Kidney (tissue), 14 donors: ENCODE data around the gene HNF4A. TPM values are rescaled to one million over a fixed set of nuclear protein-coding genes. Genes with fewer than 3 reads are reported as not detected.

Source experiments
- DNase-seq, 5 donors: peaks; one replicate each; pipeline ENCODE4 v3.0.0-alpha.2; 2013 to 2020
- FAIRE-seq: peaks from 2 replicates; lab custom pipeline; 2012; peaks lifted over from hg19 to GRCh38; lab: Jason Lieb, UNC
- H3K27ac ChIP-seq, 2 donors: one replicate each; pipeline ENCODE4 v1.7.0; 2013; ENCODE audit warnings: low read depth in 2 of 2, low read length in 2 of 2, inconsistent platforms in 1 of 2
- H3K27me3 ChIP-seq: one replicate; pipeline ENCODE4 v1.7.1; 2013; ENCODE audit warnings: low read length, inconsistent platforms; ENCODE audit not compliant: control insufficient read depth, insufficient read depth
- H3K36me3 ChIP-seq, 3 donors: one replicate each; pipeline versions ENCODE4 v1.7.0 to v1.7.1; 2013; ENCODE audit warnings: low read length in 3 of 3, control low read depth in 1 of 3, inconsistent platforms in 1 of 3; ENCODE audit not compliant: insufficient read depth in 3 of 3, control insufficient read depth in 2 of 3
- H3K4me1 ChIP-seq, 3 donors: one replicate each; pipeline versions ENCODE4 v1.7.0 to v1.7.1; 2013; ENCODE audit warnings: low read length in 3 of 3, inconsistent platforms in 1 of 3, low read depth in 1 of 3; ENCODE audit not compliant: control insufficient read depth in 2 of 3, insufficient read depth in 2 of 3
- H3K4me3 ChIP-seq, 3 donors: one replicate each; pipeline versions ENCODE4 v1.7.0 to v1.8.1; 2013; ENCODE audit warnings: low read length in 3 of 3, control low read depth in 1 of 3, inconsistent platforms in 1 of 3
- H3K9ac ChIP-seq, 3 donors: one replicate each; pipeline versions ENCODE4 v1.7.0 to v1.7.1; 2013; ENCODE audit warnings: low read length in 3 of 3, control low read depth in 1 of 3, inconsistent platforms in 1 of 3
- H3K9me3 ChIP-seq, 3 donors: one replicate each; pipeline versions ENCODE4 v1.7.0 to v1.7.1; 2013; ENCODE audit warnings: low read length in 3 of 3, control low read depth in 1 of 3, inconsistent platforms in 1 of 3; ENCODE audit not compliant: control insufficient read depth in 2 of 3, insufficient read depth in 1 of 3
- intact Hi-C: fragments of 100-400 bp; cut with DNase I; formaldehyde crosslinking; loops from one replicate; pipeline ENCODE4 v1.11.1; 2022
- polyA plus RNA-seq: library from polyadenylated mRNA; stranded (reverse); fragments of 350-450 nt; fragmentation: Illumina TruSeq; extraction: RNeasy Lipid Tissue Mini Kit (QIAGEN cat#74804); gene quantifications from one replicate; pipeline ENCODE4 v1.2.3, GENCODE V29; 2014; ENCODE audit warnings: low read depth, low replicate concordance; ENCODE audit not compliant: insufficient read depth
- total RNA-seq: library from RNA; stranded (reverse); fragmentation: NEBNext Ultra II Directional; extraction: Animal tissue kit (Norgen Biotek cat#: 25700); gene quantifications from one replicate; pipeline ENCODE4 v1.2.1, GENCODE V29; 2021
- TF ChIP-seq, protein P1 (sequence below): IDR thresholded peaks from 3 replicates; pipeline ENCODE4 v1.5.1; 2012; ENCODE audit warnings: mild to moderate bottlenecking, moderate library complexity, borderline replicate concordance; ENCODE audit not compliant: insufficient read depth; ENCODE audit errors: extremely low read depth
- donor health status: control.
- donor health status: control.
- donor health status: control.
- donor health status: control.
- donor health status: control.
- donor health status: DM: yes; HTN: yes; CAD: no.
- donor health status: Normal renal cell carcinoma (clear cell type).

HNF4A gene
- total and polyA plus RNA-seq, 2 donors from 2014 or later = 26.0 to 42.1 TPM

DNA sequence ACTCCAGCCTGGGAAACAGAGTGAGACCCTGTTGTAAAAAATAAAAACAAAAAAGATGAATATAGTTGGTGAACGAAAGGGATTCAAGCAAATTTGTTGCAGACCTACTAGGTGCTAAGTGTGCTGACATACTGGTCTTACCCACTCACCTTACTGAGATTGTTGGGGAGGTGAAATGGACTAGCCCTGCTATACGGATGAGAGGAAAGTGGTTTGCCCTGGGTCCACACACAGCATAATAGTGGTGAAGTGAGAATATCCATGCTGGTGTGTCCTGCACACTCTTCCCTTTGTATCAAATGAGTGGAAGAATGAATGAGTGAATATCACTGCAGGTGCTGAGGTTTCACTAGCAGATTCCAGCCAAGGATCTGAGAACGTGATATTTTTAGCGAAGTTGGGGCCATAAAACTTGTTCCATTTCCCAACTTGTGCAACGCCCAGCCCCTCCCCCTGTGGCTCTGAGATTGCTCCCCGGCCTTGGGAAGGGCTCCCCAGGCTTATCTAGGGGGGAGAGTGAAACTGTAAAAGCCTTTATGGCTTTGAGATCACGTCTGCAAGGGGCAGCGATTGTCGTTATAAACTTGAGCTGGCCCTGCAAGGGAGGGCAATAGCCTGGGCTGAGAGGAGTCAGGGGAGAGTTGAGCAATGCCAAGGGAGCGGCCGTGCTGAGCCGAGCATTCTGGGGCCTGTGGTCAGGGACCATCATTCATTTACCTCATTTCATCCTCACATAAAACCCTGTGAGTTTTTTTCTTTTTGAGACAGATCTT lies 87.0 kb downstream of the HNF4A start:
- H3K4me3 ChIP-seq = no peak overlapping the region
- FAIRE-seq = no peak

DNA sequence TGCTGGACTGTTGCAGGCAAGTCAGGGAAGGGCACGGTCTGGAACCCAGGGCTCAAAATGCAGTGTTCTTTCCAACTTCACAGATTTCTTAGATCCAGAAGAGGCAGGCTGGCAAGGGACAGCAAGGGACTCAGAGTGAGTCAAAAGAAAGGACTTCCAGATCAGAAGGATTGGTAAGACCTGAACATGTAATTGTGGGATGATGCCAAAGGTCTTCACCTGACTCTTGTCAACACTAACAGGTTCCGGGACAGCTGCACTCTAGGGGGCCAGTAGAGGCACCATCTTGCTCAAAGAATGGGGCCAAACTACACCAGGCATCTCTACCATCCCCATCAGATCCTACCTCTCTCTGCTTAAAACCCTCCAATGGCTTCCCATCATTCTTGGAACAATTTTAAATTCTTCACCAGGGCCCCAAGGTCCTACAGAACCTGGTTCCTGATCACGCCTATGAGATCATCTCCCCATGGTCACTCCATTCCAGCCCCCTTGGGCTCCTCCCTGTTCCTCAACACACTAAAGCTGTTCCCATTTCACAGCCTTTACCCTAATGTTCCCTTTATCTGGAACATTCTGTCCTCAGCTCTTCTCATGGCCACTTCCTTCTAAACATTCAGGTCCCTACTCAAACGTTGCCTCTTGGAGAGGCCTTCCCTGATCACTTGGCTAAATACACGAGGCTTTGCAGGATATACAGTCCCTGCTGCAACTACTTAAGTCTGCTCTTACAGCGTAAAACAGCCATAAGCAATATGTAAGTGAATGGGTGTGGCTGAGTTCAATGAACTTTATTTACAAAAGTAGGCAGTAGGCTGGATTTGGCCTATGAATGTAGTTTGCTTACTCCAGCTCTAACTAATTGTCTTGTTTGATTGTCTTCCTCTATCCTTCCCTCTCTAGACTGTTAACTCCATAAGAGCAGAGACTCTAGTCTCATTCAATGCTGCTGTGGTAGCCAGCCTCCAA lies 90.5 kb downstream of the HNF4A start:
- intact Hi-C loops = no loop called here
- Histone ChIP-seq H3K4me1 (peaks cover 0 to 1% (median 0%) of the 10 kb centered on the region in 3 donors), H3K27me3 (no peaks in the 10 kb centered on the region), H3K27ac (no peak overlapping the region), H3K9me3 (no peaks in the 10 kb centered on the region), H3K36me3 (no peaks in the 10 kb centered on the region), H3K4me3 (no peak overlapping the region), H3K9ac (no peak overlapping the region)
- DNase-seq (no peak), FAIRE-seq (no peak)
- TF ChIP-seq, protein P1, sequence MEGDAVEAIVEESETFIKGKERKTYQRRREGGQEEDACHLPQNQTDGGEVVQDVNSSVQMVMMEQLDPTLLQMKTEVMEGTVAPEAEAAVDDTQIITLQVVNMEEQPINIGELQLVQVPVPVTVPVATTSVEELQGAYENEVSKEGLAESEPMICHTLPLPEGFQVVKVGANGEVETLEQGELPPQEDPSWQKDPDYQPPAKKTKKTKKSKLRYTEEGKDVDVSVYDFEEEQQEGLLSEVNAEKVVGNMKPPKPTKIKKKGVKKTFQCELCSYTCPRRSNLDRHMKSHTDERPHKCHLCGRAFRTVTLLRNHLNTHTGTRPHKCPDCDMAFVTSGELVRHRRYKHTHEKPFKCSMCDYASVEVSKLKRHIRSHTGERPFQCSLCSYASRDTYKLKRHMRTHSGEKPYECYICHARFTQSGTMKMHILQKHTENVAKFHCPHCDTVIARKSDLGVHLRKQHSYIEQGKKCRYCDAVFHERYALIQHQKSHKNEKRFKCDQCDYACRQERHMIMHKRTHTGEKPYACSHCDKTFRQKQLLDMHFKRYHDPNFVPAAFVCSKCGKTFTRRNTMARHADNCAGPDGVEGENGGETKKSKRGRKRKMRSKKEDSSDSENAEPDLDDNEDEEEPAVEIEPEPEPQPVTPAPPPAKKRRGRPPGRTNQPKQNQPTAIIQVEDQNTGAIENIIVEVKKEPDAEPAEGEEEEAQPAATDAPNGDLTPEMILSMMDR = no peak

More for the DNA sequence above, 87.0 kb downstream of the HNF4A start:
- TF ChIP-seq, protein P1 = no peak
- Histone ChIP-seq H3K4me1 (no peaks in the 10 kb centered on the region), H3K9ac (no peak overlapping the region), H3K36me3 (no peaks in the 10 kb centered on the region), H3K9me3 (no peaks in the 10 kb centered on the region), H3K27ac (no peak overlapping the region), H3K27me3 (no peaks in the 10 kb centered on the region)
- DNase-seq = no peak
- intact Hi-C loops = no loop called here

DNA sequence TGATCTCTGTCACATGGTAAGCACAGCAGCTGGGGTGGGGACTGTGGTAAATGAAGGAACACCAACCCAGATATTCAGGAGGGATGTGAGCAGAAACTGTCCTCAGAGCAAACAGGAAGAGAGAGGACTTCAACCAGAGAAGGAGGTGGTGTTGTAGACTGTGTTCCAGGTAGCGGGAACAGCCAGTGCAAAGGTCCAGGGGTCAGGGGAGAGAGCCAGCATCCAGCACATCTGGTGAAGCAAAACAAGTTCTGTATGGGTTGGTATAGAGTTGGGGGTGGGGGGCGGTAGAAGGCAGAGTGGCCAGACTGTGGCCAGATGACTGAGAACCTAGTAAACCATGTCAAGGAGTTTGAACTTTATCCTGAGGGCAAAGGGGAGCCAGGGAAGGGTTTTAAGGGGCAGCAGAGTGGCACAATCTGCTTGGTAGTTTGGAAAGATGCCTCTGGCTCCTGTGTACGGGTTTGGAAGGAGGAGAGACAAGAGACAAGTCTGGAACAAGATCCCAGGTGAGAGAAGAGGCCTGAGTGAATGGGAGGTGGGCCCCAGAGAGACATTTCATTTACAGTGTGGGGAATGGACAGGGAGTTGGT lies 92.4 kb downstream of the HNF4A start:
- Histone ChIP-seq H3K27me3 (no peaks in the 10 kb centered on the region), H3K4me1 (peaks cover 0 to 2% (median 0%) of the 10 kb centered on the region in 3 donors), H3K36me3 (no peaks in the 10 kb centered on the region), H3K27ac (peak overlapping the region; percentile 41 to 51), H3K9me3 (no peaks in the 10 kb centered on the region), H3K9ac (peak overlapping the region in 1 of 3 donors; percentile 26), H3K4me3 (peak overlapping the region in 2 of 3 donors; percentile 45 to 63)
- intact Hi-C loops = no loop called here
- no peak for FAIRE-seq
- TF ChIP-seq, protein P1 = no peak
- DNase-seq = peak in 1 of 5 donors; percentile 9
